Measurements from ENCODE around the gene CSAD.
"Not testable (repeated sequence)": the region's sequence is repeated elsewhere in the genome, so short reads cannot be mapped to it uniquely, and the experiment has no call there.

Gene CSAD

DNA sequence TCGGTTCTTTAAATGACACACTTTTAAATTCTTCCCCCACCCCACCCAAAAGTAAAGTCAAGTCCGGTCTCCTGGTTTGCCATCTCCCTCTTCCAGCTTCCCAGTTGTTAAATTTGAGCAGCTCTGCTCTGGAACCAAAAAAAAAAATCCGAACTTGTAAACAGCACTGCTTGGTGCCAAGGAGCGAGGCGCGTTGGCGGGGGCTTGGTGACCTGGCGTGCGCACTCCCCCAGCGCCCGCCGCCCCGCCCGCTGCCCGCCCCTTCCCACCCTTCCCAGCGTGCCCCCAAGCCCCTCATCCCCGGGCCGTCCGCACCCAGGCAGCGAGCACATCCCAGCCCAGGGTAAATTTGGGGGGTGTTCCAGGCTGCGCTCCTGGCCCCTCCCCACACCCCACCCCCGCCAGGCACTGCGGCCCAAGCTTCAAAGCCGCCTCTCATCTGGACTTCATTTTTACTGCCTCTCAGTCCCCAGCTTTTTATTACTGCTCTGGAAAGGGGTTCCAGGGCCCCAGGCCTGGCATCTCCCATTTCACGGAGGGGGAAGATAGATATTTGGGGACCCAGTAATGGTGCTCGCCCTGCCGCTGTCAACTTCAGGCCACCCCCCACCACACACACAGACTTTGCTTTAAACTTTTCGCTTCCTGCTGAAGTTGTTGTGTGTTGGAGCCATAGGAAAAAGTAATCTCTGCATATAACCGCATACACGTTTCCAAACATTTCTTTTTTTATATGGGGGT is 38.0 kb upstream of the CSAD start:
- no peak for DNase-seq

DNA sequence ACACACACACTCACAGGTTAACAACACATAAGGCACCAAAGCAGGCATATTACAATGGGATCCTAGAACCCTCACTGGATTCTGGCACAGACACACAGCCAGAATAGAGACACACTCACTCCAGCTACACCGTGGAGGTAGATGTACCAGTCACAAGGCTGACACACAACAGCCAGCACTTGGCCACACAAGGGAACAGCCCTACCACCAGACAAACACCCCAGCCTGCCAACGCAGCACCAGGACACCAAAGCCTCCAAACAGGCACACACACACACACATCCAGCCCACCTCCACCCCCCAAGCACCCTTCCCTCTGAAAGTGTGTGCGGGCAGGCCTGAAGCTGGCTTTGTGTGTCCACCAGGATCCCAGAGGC is 37.2 kb upstream of the CSAD start:
- no peak for DNase-seq

DNA sequence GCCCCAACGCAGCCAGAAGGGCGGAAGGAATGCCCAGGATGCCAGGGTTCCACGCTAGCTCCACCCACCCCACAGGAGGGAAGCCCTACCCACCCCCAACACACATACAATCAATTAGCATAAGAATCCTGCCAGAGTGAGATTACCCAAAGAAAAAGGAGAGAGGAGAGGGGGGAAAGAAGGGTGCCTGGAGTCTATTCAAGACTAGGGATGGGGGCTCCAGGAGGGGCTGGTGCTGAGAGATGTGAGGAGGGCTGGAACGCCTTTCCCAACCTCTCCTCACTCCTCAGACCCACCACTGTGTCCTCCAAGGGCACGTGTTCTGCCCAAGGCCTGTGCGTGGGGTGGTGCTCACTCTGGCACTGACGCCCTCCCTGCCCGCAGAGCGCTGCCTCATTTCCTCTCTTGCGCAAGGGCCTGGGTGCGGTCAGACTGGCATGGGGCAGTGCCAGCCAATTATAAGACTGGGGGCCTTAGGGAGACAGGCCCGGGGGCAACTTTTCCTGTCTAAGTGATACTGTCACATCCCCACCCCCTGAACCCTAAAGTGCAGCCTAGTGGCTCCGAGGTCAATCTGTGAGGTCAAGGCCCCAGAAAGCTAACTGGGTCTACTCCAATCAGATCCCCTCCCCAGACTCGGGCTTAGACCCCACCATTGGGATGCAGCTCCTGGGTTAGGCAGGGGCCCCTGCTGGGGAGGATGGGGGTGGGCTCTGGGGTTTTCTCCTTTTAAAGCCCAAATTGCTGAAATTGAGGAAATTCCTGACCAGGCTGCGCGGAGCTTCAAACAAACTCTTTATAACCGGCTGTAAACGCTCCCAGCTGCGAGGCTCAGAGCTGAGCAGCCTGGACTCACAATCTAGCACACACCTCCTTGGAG is 36.6 kb upstream of the CSAD start:
- DNase-seq = no peak

DNA sequence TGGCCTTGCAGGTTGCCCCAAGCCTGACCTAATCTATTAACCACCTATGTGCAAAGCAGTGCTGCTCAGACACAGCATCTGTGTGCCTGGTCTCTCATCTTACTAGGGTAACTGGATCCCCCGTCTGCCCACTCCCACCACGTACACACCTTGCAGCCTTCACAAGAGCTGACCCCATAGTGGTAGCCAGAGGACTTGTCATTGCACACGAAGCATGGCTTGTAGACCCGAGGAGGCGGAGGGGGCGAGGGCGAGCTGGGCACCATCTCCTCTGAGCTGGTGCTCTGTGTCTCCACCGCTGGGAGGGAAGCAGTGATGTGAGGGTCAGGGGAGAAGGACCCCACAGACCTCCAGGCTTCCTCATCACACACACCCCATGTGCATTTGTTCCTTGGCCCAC is 34.8 kb upstream of the CSAD start:
- DNase-seq = no peak

GRCh38 chr12:53214687-53215455 is 34.1 kb upstream of the CSAD start:
- no peak for DNase-seq

- no peak for DNase-seq
These were observed 33.5 kb upstream of the CSAD start for GRCh38 chr12:53214221-53214620.

- DNase-seq = peak; percentile 85
These were observed 32.6 kb upstream of the CSAD start for GRCh38 chr12:53213348-53213747.

DNA sequence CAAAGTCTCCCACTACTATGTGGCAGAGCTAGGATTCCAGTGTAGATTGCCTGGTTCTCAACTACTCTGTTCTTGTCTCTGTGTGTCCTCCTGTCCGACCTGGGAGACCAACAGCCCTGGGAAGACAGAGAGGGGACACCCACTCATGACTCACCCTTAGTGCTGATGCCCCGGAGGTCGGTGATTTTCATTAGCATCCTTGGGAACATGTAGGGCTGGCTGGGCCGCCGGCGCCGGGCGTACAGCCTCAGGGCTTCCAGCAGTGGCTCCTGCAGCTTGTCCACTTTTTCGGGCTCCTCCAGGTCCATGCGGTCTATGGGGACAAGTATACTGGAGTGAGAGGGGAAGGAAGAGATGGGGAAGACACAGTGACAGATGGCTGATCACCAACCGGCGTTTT is 32.2 kb upstream of the CSAD start:
- no peak for DNase-seq

DNA sequence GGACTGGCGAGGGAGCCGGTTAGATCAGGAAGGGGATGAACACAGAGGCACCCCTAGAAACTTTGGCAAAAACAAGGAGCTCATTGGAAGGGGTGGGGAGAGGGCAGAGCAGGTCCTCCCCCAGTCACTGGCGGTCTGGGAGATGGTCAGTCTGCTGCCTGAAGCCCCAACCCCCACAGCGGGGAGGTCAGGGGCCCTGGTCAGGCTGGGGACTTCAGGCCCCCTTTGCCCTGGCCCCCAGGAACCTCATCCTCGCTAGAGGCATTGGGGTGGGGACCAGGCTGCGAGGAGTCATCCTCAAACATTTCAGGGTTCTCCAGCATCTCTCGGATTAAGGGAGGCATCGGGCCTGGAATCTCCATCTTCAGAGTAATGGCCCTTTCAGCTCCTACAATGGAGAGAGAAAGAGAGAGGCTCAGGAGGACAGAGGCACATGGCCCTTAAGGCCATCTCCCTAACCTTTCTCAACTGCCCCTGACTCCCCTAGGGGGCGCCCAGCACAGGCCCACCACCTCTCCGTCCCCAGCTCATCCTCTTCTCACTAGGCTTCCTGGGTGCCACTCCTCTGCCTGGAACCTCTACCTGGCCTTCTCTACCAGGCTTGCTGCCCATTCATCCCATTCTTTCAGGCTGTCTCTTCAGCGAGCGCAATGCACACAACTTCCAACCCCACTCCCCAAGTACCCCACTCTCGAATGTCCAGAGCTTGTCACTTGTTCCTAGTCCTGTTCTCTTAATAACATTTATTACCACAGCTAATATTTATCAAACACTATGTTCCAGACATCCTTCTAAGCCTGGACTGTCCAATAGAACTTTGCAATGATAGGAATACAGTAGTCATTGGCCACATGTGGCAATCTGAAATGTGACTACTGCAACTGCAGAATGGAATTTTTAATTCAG is 31.0 kb upstream of the CSAD start:
- DNase-seq = peak; percentile 32

DNA sequence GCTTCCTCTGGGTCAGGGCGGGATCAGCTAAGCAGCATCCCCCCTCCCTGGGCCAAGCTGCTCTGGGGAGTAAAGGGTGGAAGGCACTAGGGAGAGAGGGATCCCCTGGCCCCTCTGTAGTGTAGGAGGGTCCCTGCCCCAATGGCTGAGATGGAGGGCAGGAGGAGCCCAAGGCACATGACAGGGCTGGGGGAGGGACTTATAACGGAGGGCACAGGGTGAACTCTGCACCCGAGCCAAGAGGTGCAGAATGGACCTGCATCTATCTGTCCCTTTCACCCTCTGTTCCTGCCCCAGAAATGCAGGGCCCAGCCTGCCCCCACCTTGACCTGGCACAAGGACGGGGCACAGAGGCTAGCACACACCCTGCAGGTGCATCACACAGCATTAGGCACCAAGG is 30.1 kb upstream of the CSAD start:
- DNase-seq = no peak

DNA sequence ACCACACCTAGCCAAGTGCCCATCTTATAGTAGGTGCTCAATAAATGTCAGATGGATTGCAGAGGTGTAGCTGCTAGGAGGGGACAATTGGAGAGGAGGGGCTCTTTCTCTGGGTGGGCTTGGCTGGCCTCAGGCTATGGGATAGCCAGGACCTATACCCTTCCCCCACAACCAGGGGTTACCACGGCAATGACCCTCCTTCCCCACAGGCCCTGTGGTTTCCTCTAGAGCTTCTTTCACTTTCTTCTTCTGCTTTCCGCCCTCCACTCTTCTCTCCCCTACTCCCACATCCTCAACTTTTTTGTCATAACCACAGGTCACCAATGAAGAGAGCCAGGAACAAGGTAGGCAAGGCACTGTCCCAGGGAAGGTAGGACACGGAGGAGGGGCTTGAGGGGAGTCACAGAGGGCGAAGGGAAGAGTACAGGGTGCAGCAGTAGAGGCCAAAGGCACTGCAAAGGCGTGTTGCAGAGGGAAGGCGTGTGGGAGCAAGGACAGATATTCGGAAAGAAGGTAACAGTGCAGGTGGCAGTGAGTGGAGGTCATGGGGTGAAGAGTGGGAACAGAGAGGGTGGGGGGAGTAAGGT is 28.2 kb upstream of the CSAD start:
- DNase-seq = peak; percentile 93

- no peak for DNase-seq
These were observed 27.7 kb upstream of the CSAD start for GRCh38 chr12:53208435-53208834.

GRCh38 chr12:53207042-53207441 is 26.3 kb upstream of the CSAD start, which contains the start of gene ITGB7:
ITGB7 (minus strand) TSS chr12:53207251; CDS start chr12:53200443, 6,808 bp downstream.
- peak; percentile 64 for DNase-seq

GRCh38 chr12:53205747-53206419 is 25.2 kb upstream of the CSAD start:
- DNase-seq = no peak

DNA sequence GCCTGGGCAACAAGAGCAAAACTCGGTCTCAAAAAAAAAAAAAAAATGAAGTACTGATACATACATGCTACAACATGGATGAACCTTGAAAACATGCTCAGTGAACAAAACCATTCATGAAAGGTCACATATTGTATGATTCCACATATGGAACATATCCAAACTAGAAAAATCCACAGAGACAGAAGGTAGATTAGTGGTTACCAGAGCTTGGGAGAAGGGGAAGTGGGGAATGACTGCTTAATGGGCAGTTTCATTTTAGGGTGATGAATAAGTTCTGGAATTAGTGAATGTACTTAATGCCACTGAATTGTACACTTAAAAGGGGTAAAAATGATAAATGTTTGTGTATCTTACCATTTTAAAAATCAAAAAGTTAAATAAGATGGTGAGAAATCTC is 23.6 kb upstream of the CSAD start:
- no peak for DNase-seq

DNA sequence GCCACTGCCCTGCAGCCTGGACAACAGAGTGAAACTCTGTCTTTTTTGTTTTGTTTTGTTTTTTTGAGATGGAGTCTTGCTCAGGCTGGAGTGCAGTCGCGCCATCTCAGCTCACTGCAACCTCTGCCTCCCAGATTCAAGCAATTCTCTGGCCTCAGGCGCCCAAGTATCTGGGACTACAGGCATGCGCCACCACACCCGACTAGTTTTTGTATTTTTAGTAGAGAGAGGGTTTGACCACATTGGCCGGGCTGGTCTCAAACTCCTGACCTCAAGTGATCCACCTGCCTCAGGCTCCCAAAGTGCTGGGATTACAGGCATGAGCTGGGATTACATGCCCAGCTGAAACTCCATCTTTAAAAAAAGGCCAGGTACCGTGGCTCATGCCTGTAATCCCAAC is 21.6 kb upstream of the CSAD start:
- DNase-seq = not testable (repeated sequence)

- no peak for DNase-seq
These were observed 20.9 kb upstream of the CSAD start for GRCh38 chr12:53201639-53202038.

DNA sequence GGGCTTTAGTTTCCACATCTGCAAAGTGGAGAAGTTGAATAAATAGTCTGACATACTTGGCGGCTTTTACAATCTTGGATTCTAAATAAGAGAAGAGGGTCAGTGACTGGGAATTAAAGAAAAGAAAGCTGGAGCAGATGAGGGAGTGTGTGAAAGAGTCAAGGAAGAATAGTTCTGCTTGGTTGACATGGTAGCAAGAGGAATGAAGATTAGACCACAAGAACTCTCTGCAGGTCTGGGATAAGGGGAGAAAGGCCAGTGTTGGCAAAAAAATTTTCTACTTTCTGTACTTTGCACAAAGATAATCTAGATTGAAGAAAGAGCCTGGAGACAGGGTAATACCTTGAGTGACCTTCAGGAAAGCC is 20.4 kb upstream of the CSAD start:
- peak; percentile 81 for DNase-seq

DNA sequence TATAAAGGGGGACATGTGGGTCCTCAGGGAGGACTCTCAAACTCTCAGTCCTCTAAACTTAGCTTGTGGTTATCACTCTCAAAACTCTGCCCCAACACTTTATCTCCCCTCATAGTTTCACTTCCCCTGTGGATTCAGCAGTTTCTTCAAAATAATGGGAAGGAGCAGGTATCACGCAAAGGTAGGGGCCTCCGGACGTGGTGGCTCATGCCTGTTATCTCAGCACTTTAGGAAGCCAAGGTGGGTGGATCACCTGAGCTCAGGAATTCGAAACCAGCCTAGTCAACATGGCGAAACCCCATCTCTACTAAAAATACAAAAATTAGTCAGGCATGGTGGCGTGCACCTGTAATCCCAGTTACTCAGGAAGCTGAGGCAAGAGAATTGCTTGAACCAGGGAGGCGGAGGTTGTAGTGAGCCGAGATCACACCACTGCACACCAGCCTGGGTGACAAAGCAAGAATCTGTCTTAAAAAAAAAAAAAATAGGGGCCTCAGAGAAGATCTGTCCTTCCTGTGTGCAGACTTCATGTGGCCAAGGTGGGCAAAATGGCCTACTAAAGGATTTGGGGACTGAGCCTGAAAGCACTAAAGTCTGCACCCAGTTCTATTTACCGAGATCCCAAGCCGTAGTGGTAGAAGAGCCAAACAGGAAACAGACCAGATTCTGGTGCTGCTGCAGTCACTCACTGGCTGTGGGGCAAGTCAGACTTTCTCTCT is 19.9 kb upstream of the CSAD start:
- DNase-seq = peak; percentile 81

DNA sequence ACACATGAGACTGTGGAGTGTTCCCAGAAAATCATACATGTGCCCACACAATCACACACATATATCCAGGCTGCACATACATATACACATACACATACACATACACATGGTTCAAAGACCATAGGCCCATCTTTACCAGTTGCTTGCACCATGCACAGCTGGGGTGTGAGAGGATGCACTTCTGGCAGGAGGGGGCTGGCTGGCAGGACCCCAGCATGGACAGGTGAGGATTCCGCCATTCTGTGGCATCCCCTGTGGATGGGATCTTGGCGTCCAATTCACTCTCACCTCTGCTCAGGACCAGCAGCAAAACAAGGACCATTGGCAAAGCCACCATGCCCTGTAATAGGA is 19.4 kb upstream of the CSAD start:
- no peak for DNase-seq

DNA sequence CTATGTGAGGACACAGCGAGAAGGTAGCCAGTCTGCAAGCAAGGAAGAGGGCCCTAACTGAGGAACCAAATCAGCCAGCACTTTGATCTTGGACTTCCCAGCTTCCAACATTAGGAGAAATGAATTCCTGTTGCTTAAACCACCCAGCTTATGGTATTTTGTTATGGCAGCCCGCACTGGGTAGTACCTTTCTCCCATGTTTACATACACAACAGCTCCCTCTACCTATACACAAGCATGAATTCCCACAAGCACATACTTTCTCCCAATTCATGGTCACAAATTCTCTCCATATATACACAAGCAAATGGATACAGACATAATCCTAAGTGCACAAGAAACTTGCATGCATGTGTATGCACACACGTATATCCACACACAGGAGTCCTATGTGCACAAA is 19.0 kb upstream of the CSAD start:
- no peak for DNase-seq

Data from OCI-M1 (cell line).